K562 (cell line): Measurements from ENCODE around the gene PSAP. TPM values are rescaled to one million over a fixed set of nuclear protein-coding genes. Genes with fewer than 3 reads are reported as not detected.
A peak's percentile ranks its signal among the peaks of the same experiment; 100 is the strongest.

ENCODE experiments used
- ARHGAP35 ChIP-seq: fragments of 450-650 bp; IDR thresholded peaks from 2 replicates; pipeline ENCODE4 v1.6.1; 2018; ENCODE audit not compliant: partially characterized antibody
- ATF1 ChIP-seq, 2 experiments: fragments of 450-650 bp in 1 of 2; IDR thresholded peaks; 2 replicates each; pipeline ENCODE4 v1.6.1; 2016; ENCODE audit warnings: missing compliant biosample characterization in 1 of 2, missing genetic modification characterization in 1 of 2
- BCOR ChIP-seq: fragments of 450-650 bp; IDR thresholded peaks from 2 replicates; pipeline ENCODE4 v1.6.1; 2016
- CBFB ChIP-seq: sonication (generic); formaldehyde crosslinking; IDR thresholded peaks from 2 replicates; pipeline ENCODE4 v1.4.0; 2020; ENCODE audit warnings: mild to moderate bottlenecking, missing genetic modification reagents
- EHMT2 ChIP-seq: fragments of 450-650 bp; IDR thresholded peaks from 2 replicates; pipeline ENCODE4 v1.6.1; 2018; ENCODE audit warnings: antibody characterized with exemption
- GATAD2A ChIP-seq: fragments of 450-650 bp; IDR thresholded peaks from 2 replicates; pipeline ENCODE4 v1.6.1; 2017
- NFE2 ChIP-seq: IDR thresholded peaks from 2 replicates; pipeline ENCODE4 v1.6.1; 2014; ENCODE audit warnings: antibody characterized with exemption, low read depth
- NR2C2 ChIP-seq, 2 experiments: fragments of 200-800 bp in 1 of 2; sonication (Bioruptor generic) in 1 of 2; sonication (generic) in 1 of 2; formaldehyde crosslinking in 1 of 2; IDR thresholded peaks; 2 replicates each; pipeline versions ENCODE4 v1.6.1 to v1.8.0; 2016 to 2022; ENCODE audit warnings: mild to moderate bottlenecking in 1 of 2, missing compliant biosample characterization in 1 of 2, missing genetic modification characterization in 1 of 2, missing genetic modification reagents in 1 of 2
- POLR2A ChIP-seq: fragments of 450-650 bp; conservative IDR thresholded peaks from 2 replicates; pipeline ENCODE4 v1.6.1; 2016
- PRPF4 ChIP-seq: fragments of 200-400 bp; formaldehyde crosslinking; IDR thresholded peaks from one replicate; pipeline ENCODE4 v1.6.1; 2017; ENCODE audit warnings: low read length, low read depth, mild to moderate bottlenecking; ENCODE audit not compliant: insufficient read depth, poor library complexity, severe bottlenecking
- PURB ChIP-seq: sonication (generic); formaldehyde crosslinking; IDR thresholded peaks from 2 replicates; pipeline ENCODE4 v1.9.0; 2021; ENCODE audit warnings: low read depth, mild to moderate bottlenecking, missing genetic modification reagents
- SIRT6 ChIP-seq: IDR thresholded peaks from one replicate; pipeline ENCODE4 v1.6.1; 2012; ENCODE audit warnings: low read depth, mild to moderate bottlenecking, control low read depth, inconsistent platforms, low read length, moderate library complexity
- TAL1 ChIP-seq: fragments of 450-650 bp; IDR thresholded peaks from 2 replicates; pipeline ENCODE4 v1.6.1; 2016; ENCODE audit warnings: mild to moderate bottlenecking
- ZNF146 ChIP-seq: IDR thresholded peaks from one replicate; pipeline ENCODE4 v1.6.1; 2018; ENCODE audit warnings: missing compliant biosample characterization; ENCODE audit not compliant: unreplicated experiment
- ZNF766 ChIP-seq: fragments of 200-800 bp; sonication (Bioruptor generic); conservative IDR thresholded peaks from 2 replicates; pipeline ENCODE4 v1.6.1; 2016; ENCODE audit warnings: missing genetic modification characterization, missing compliant biosample characterization
- polyA plus RNA-seq, 8 experiments: library from polyadenylated mRNA; depleted of rRNA in 4 of 8; stranded (reverse) in 5 of 8; unstranded in 3 of 8; fragments of >200 nt; fragmentation: Nextera tagmentation in 2 of 8; fragmentation: Illumina TruSeq in 1 of 8; extraction: Ambion mirVana in 2 of 8; extraction: Trizol in 1 of 8; gene quantifications; 2 replicates each; pipeline versions ENCODE4 v1.2.1 to v1.2.3, GENCODE V29; 2011 to 2014; ENCODE audit warnings: inconsistent platforms in 1 of 8, missing spikeins in 1 of 8
- total RNA-seq, 7 experiments: library from RNA; depleted of rRNA in 6 of 7; stranded (reverse); fragments of >200 nt in 6 of 7; fragmentation: Illumina TruSeq in 2 of 7; extraction: Trizol in 2 of 7; gene quantifications; 2 replicates each; pipeline versions ENCODE4 v1.2.1 to v1.2.3, GENCODE V29; 2011 to 2021; ENCODE audit warnings: low replicate concordance in 1 of 7
- TF ChIP-seq, protein P1 (sequence below): sonication (generic); formaldehyde crosslinking; IDR thresholded peaks from 2 replicates; pipeline ENCODE4 v1.8.0; 2022; ENCODE audit warnings: missing genetic modification reagents, mild to moderate bottlenecking, borderline replicate concordance
- TF ChIP-seq, protein P2 (sequence below): fragments of 250-450 bp; sonication (Bioruptor Pico); IDR thresholded peaks from 2 replicates; pipeline ENCODE4 v1.9.0; 2021; ENCODE audit warnings: mild to moderate bottlenecking, inconsistent platforms
- TF ChIP-seq, protein P3 (sequence below): fragments of 450-650 bp; formaldehyde crosslinking; IDR thresholded peaks from 2 replicates; pipeline ENCODE4 v1.4.0; 2020; ENCODE audit warnings: mild to moderate bottlenecking, moderate library complexity
- TF ChIP-seq, protein P4 (sequence below): conservative IDR thresholded peaks from 2 replicates; pipeline ENCODE4 v1.6.1; 2011; ENCODE audit warnings: low read depth, mild to moderate bottlenecking, low read length; ENCODE audit not compliant: control insufficient read depth
- TF ChIP-seq, protein P5 (sequence below): fragments of 450-650 bp; IDR thresholded peaks from 2 replicates; pipeline ENCODE4 v1.6.1; 2016

Gene PSAP
- total and polyA plus RNA-seq, 9 of the 15 experiments (the other 6 are each of a cell fraction or from before 2014, with no cell fraction given) = 245 to 700 (median 429) TPM

DNA sequence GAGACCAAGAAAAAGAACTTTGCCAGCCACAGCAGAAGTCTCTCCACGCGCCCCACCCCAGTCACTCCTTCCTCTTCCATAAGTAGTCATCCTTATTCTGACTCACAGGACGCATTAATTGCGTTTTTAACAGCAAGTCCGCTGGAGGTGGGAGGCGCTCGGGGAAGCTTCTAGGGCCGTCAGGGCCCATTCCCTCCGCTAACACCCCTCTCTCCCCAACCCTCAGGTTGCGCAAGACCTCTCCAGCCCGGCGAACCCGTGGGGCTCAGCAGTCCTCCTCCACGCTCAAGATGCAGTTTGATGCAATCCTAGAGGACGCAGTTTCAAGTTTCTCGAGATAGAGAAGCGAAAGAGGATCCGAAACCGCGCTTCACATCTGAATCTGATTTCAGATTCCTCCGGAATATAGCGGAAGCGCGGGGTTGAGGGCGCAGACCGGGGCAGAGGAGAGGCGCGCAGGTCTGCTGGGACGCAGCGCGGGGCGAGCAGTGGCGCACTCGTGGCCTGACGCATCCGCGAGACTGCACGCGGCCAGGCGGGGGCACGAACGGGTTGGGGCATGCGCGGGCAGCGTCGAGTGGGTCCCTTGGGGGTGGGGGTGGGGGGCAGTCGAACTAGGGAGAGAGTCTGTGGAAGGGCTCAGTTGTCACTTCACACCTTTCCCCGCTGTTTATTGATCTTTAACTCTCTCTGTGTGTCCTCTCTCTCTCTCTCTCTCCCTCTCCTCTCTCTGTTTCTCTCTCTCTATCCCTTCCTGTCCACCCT is 37.8 kb upstream of the PSAP start (continued):
- TF ChIP-seq, protein P1, sequence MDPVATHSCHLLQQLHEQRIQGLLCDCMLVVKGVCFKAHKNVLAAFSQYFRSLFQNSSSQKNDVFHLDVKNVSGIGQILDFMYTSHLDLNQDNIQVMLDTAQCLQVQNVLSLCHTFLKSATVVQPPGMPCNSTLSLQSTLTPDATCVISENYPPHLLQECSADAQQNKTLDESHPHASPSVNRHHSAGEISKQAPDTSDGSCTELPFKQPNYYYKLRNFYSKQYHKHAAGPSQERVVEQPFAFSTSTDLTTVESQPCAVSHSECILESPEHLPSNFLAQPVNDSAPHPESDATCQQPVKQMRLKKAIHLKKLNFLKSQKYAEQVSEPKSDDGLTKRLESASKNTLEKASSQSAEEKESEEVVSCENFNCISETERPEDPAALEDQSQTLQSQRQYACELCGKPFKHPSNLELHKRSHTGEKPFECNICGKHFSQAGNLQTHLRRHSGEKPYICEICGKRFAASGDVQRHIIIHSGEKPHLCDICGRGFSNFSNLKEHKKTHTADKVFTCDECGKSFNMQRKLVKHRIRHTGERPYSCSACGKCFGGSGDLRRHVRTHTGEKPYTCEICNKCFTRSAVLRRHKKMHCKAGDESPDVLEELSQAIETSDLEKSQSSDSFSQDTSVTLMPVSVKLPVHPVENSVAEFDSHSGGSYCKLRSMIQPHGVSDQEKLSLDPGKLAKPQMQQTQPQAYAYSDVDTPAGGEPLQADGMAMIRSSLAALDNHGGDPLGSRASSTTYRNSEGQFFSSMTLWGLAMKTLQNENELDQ = 0 out of 2 replicates have a peak, but pooled peaks have one; percentile 37
- TF ChIP-seq BCOR (peak; percentile 73), NFE2 (peak; percentile 15; the same call in 1 of the 2 replicates), EHMT2 (no peak), TAL1 (peak; percentile 8; the same call in 1 of the 2 replicates), CBFB (no peak), ZNF146 (CRISPR knock-in tag) (no peak), SIRT6 (no peak), ARHGAP35 (no peak), GATAD2A (0 out of 2 replicates have a peak, but pooled peaks have one; percentile 29), POLR2A (peak; percentile 74), ATF1 (CRISPR knock-in tag; IDR thresholded peaks at IDR 0.05) (no peak), ATF1 (tag; IDR thresholded peaks at IDR 0.05) (peak; percentile 82), PURB (CRISPR knock-in tag) (no peak), NR2C2 (CRISPR knock-in tag; IDR thresholded peaks at IDR 0.05) (no peak), NR2C2 (tag; IDR thresholded peaks at IDR 0.05) (peak; percentile 80), ZNF766 (CRISPR knock-in tag) (peak; percentile 66), PRPF4 (no peak)
- TF ChIP-seq, protein P2, sequence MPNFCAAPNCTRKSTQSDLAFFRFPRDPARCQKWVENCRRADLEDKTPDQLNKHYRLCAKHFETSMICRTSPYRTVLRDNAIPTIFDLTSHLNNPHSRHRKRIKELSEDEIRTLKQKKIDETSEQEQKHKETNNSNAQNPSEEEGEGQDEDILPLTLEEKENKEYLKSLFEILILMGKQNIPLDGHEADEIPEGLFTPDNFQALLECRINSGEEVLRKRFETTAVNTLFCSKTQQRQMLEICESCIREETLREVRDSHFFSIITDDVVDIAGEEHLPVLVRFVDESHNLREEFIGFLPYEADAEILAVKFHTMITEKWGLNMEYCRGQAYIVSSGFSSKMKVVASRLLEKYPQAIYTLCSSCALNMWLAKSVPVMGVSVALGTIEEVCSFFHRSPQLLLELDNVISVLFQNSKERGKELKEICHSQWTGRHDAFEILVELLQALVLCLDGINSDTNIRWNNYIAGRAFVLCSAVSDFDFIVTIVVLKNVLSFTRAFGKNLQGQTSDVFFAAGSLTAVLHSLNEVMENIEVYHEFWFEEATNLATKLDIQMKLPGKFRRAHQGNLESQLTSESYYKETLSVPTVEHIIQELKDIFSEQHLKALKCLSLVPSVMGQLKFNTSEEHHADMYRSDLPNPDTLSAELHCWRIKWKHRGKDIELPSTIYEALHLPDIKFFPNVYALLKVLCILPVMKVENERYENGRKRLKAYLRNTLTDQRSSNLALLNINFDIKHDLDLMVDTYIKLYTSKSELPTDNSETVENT (CRISPR knock-in tag) = no peak
- TF ChIP-seq, protein P3, sequence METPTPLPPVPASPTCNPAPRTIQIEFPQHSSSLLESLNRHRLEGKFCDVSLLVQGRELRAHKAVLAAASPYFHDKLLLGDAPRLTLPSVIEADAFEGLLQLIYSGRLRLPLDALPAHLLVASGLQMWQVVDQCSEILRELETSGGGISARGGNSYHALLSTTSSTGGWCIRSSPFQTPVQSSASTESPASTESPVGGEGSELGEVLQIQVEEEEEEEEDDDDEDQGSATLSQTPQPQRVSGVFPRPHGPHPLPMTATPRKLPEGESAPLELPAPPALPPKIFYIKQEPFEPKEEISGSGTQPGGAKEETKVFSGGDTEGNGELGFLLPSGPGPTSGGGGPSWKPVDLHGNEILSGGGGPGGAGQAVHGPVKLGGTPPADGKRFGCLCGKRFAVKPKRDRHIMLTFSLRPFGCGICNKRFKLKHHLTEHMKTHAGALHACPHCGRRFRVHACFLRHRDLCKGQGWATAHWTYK (CRISPR knock-in tag) = no peak
- TF ChIP-seq, protein P4, sequence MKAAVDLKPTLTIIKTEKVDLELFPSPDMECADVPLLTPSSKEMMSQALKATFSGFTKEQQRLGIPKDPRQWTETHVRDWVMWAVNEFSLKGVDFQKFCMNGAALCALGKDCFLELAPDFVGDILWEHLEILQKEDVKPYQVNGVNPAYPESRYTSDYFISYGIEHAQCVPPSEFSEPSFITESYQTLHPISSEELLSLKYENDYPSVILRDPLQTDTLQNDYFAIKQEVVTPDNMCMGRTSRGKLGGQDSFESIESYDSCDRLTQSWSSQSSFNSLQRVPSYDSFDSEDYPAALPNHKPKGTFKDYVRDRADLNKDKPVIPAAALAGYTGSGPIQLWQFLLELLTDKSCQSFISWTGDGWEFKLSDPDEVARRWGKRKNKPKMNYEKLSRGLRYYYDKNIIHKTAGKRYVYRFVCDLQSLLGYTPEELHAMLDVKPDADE = 0 out of 2 replicates have a peak, but pooled peaks have one; percentile 13
- TF ChIP-seq, protein P5, sequence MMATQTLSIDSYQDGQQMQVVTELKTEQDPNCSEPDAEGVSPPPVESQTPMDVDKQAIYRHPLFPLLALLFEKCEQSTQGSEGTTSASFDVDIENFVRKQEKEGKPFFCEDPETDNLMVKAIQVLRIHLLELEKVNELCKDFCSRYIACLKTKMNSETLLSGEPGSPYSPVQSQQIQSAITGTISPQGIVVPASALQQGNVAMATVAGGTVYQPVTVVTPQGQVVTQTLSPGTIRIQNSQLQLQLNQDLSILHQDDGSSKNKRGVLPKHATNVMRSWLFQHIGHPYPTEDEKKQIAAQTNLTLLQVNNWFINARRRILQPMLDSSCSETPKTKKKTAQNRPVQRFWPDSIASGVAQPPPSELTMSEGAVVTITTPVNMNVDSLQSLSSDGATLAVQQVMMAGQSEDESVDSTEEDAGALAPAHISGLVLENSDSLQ = peak; percentile 29
